ENCODE data around the gene SBF2. TPM values are rescaled to one million over a fixed set of nuclear protein-coding genes. Genes with fewer than 3 reads are reported as not detected.

Gene SBF2
- total RNA-seq, 1 donor from 2014 or later = 38.5 TPM

DNA sequence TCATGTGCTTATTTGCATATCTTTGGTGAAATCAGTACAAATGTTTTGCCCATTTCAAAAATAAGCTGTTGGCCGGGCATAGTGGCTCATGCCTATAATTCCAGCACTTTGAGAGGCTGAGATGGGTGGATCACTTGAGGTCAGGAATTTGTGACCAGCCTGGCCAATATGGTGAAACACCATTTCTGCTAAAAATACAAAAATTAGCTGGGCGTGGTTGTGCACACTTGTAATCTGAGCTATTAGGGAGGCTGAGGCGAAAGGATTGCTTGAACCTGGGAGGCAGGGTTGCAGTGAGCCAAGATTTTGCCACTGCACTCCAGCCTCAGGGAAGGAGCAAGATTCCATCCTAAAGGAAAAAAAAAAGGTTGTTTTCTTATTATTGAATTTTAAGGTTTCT, 494.1 kb downstream of the SBF2 start:
- no peak for DNase-seq
- Histone ChIP-seq H3K9me3 (no peaks in the 10 kb centered on the region), H3K4me3 (no peak overlapping the region)

DNA sequence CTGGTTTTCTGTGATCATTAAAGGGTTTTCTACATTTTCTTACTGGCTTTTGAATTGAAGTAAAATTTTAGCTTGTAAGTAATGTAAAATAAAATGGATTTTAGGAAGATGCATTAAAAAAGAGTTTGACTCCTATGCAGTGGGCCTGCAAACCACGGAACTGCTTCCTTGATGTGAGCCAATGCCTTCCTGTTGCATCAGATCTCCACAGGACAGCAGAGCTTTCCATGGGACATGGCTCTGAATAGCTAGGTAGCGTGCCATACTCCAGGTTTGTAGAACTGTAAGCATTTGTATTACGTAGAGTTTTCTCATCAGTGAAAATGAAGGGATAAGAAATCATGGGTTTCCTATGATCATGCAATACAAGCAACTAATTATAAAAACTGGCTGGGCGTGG, 496.7 kb downstream of the SBF2 start:
- intact Hi-C loops (cut with DNase I) = no loop called here
- ATAC-seq = no peak
- Histone ChIP-seq H3K4me1 (no peaks in the 10 kb centered on the region), H3K4me3 (no peak overlapping the region), H3K9me3 (no peaks in the 10 kb centered on the region), H3K36me3 (no peaks in the 10 kb centered on the region), H3K27me3 (no peaks in the 10 kb centered on the region), H3K27ac (no peak overlapping the region)
- TF ChIP-seq, protein P1, sequence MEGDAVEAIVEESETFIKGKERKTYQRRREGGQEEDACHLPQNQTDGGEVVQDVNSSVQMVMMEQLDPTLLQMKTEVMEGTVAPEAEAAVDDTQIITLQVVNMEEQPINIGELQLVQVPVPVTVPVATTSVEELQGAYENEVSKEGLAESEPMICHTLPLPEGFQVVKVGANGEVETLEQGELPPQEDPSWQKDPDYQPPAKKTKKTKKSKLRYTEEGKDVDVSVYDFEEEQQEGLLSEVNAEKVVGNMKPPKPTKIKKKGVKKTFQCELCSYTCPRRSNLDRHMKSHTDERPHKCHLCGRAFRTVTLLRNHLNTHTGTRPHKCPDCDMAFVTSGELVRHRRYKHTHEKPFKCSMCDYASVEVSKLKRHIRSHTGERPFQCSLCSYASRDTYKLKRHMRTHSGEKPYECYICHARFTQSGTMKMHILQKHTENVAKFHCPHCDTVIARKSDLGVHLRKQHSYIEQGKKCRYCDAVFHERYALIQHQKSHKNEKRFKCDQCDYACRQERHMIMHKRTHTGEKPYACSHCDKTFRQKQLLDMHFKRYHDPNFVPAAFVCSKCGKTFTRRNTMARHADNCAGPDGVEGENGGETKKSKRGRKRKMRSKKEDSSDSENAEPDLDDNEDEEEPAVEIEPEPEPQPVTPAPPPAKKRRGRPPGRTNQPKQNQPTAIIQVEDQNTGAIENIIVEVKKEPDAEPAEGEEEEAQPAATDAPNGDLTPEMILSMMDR (IDR thresholded peaks at IDR 0.05) = no peak
- DNase-seq = no peak

More for the DNA sequence above, 494.1 kb downstream of the SBF2 start:
- TF ChIP-seq, protein P1 (IDR thresholded peaks at IDR 0.05) = no peak
- Histone ChIP-seq H3K27ac (no peak overlapping the region), H3K27me3 (no peaks in the 10 kb centered on the region), H3K36me3 (no peaks in the 10 kb centered on the region), H3K4me1 (no peaks in the 10 kb centered on the region)
- intact Hi-C loops (cut with DNase I) = no loop called here
- ATAC-seq = no peak

DNA sequence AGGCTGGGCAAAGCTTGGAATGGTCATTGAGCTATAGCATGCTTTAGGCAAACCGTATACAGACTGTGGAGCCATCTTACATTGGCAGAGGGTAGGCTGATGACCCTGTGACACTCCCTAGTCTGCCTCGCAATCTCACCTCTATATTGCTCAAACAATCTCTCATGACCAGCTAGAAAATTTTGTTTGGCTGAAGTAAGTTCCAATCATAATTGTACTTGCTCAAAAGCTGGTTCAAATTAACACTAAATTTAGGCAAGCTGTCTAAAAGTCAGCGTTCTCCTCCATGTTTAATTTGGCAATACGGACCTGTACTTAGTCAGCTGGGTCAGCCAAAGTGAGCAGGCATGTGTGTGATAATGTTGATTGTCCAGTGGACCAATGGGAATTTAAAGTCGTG, 497.2 kb downstream of the SBF2 start:
- H3K27me3 ChIP-seq = no peaks in the 10 kb centered on the region
- ATAC-seq (no peak), DNase-seq (no peak)
- H3K9me3 ChIP-seq = no peaks in the 10 kb centered on the region
- no peak overlapping the region for H3K27ac ChIP-seq
- no peak overlapping the region for H3K4me3 ChIP-seq
- intact Hi-C loops (cut with DNase I) = no loop called here
- H3K4me1 ChIP-seq = no peaks in the 10 kb centered on the region
- TF ChIP-seq, protein P1 (IDR thresholded peaks at IDR 0.05) = no peak
- no peaks in the 10 kb centered on the region for H3K36me3 ChIP-seq

DNA sequence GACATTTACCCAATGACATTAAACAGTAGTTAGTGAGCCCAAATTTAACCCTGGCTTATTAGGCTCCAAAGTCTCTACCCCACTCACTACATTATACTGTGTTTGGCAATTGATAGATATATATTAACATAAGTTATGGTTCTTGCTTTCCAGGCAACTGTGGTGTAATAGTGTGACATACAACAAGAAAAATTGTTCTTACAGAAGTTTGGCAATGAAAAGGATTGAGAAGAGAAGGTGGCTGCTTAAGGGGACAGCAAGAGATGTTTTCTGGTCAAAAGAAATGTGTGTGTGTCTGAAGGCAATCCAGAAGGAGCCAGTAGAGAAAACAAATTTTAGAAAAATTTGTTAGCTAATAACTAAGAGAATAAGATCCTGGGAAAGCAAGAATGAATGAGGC, 497.8 kb downstream of the SBF2 start:
- intact Hi-C loops (cut with DNase I) = no loop called here
- Histone ChIP-seq H3K27ac (no peak overlapping the region), H3K4me1 (no peaks in the 10 kb centered on the region), H3K4me3 (no peak overlapping the region), H3K9me3 (no peaks in the 10 kb centered on the region), H3K27me3 (no peaks in the 10 kb centered on the region), H3K36me3 (no peaks in the 10 kb centered on the region)
- ATAC-seq (no peak), DNase-seq (no peak)
- TF ChIP-seq, protein P1 (IDR thresholded peaks at IDR 0.05) = no peak

DNA sequence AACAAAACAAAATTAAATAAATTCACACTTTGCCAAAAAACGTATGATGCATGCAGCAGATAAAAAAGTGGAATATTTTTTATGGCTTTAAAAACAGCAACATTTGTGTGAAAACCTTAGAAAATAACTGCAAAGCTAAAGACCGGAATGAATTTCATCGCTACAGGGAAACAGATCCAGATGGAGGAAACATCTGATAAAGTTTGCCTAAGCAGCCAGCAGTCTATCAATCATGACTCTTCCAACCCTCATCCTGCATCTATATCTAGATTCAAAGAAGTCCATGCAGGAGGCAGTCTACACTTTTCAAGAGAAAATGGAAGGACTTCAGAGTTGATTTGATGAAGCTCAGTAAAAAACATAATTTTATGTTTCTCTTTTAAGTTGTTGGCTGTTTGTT, 503.3 kb downstream of the SBF2 start:
- H3K4me3 ChIP-seq = no peak overlapping the region
- DNase-seq (no peak), ATAC-seq (no peak)
- H3K4me1 ChIP-seq = no peaks in the 10 kb centered on the region
- intact Hi-C loops (cut with DNase I) = no loop called here
- peaks cover 5% of the 10 kb centered on the region for H3K36me3 ChIP-seq
- H3K9me3 ChIP-seq = no peaks in the 10 kb centered on the region
- TF ChIP-seq, protein P1 (IDR thresholded peaks at IDR 0.05) = no peak
- H3K27me3 ChIP-seq = no peaks in the 10 kb centered on the region
- H3K27ac ChIP-seq = no peak overlapping the region

DNA sequence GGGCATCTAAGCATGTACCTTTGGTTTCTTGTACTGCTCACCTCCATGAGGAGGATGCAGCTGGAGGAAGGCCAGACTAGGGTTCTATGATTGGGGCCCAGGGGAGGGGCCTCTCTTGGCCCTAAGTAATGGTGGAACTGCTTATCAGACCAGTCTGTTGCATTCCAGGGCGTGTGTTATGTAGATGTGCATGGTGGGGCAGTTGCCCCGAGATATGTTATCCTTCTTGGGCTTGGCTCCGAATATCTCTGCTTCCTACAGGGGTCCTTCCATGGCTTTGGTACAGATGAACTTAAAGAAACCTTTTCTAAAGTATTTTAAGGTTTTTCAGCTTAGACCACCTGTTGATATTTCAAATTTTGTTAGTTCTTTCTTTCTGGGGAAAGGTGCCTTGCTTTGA, 504.1 kb downstream of the SBF2 start:
- H3K4me3 ChIP-seq = no peak overlapping the region
- no peaks in the 10 kb centered on the region for H3K4me1 ChIP-seq
- intact Hi-C loops (cut with DNase I) = no loop called here
- DNase-seq (no peak), ATAC-seq (no peak)
- no peaks in the 10 kb centered on the region for H3K27me3 ChIP-seq
- H3K36me3 ChIP-seq = peaks cover 5% of the 10 kb centered on the region
- H3K9me3 ChIP-seq = no peaks in the 10 kb centered on the region
- H3K27ac ChIP-seq = no peak overlapping the region
- TF ChIP-seq, protein P1 (IDR thresholded peaks at IDR 0.05) = no peak

All from upper lobe of right lung (tissue), 1 donor.